ENCODE results near the gene FNDC10.

FNDC10 gene

DNA sequence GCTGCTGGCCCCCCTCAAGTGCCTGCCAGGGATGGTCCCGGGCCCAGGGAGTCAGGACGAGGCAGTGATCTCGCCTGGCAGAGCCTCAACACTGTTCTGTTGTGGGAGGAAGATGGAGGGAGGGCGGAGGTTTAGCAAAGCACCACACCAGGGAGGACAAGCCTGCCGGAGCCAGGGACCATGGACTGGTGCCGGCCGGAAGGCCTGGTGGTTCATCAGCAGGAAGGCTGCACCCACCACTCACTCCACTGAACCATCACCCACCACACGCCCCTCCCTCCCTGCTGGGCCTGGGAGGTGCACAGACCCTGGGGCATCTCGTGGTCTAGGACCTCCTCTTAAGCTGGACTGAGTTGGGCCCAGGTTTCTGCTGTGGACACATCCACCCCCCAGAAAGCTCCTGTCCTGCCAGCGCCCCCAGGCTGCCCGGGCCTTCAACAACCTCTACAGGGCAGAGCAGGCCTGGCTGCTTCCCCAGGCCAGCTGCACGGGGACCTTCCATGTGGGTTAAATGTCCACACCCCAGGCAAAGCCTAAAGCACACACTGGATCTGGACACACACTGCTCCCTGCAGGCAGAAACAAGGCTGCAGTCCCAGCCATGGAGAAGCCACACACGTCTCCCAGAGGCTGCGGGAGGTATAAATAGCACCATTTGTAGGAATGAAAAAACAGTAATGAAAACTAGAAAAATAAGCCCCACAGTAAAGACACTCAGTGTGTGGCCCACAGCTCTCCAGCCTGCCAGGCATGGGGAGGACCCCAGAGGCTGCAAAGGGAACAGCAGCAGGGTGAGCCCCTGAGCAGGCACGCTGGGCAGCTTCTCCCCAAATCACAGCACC, 49.1 kb downstream of the FNDC10 start:
- DNase-seq (ENCODE audit: low spot score) = no peak
- peak overlapping the region in 1 of 2 donors; percentile 60 for H3K27ac ChIP-seq
- H3K4me3 ChIP-seq = peak overlapping the region; percentile 31
- TF ChIP-seq, protein P1, sequence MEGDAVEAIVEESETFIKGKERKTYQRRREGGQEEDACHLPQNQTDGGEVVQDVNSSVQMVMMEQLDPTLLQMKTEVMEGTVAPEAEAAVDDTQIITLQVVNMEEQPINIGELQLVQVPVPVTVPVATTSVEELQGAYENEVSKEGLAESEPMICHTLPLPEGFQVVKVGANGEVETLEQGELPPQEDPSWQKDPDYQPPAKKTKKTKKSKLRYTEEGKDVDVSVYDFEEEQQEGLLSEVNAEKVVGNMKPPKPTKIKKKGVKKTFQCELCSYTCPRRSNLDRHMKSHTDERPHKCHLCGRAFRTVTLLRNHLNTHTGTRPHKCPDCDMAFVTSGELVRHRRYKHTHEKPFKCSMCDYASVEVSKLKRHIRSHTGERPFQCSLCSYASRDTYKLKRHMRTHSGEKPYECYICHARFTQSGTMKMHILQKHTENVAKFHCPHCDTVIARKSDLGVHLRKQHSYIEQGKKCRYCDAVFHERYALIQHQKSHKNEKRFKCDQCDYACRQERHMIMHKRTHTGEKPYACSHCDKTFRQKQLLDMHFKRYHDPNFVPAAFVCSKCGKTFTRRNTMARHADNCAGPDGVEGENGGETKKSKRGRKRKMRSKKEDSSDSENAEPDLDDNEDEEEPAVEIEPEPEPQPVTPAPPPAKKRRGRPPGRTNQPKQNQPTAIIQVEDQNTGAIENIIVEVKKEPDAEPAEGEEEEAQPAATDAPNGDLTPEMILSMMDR (IDR thresholded peaks at IDR 0.05) = no peak

- Histone ChIP-seq H3K4me3 (peak overlapping the region; percentile 31), H3K27ac (peak overlapping the region in 1 of 2 donors; percentile 60)
- no peak for DNase-seq (ENCODE audit: low spot score)
- TF ChIP-seq, protein P1 (IDR thresholded peaks at IDR 0.05) = no peak
Measured at GRCh38 chr1:1550087-1550486, 49.8 kb downstream of the FNDC10 start.

DNA sequence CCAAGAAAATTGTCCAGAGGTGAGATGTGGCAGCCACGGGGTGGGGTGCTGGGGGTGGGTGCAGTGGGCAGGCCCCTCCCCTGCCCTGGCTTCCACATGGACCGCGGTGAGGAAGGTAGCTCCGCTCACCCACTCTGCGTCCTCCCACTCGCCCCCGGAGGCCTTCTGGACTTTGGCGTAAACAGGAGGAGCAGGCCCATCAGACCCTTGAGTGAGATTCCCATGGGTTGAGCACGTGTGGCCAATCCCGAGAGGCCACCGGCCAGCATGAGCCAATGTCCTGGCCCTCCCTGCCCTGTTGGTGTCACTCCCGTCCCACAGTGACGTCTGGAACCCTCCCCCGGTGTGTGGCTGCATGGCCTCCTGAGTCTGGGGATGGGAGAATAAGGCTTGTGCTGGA, 51.3 kb downstream of the FNDC10 start:
- H3K4me3 ChIP-seq = no peak overlapping the region
- TF ChIP-seq, protein P1 (IDR thresholded peaks at IDR 0.05) = no peak
- H3K27ac ChIP-seq = no peak overlapping the region
- DNase-seq (ENCODE audit: low spot score) = no peak
